D721Med (cell line): Measurements from ENCODE around the gene TAPBP.

Experiments
- DNase-seq: peaks from one replicate; pipeline ENCODE4 v3.0.0; 2011; ENCODE audit warnings: low spot score; ENCODE audit not compliant: insufficient read length
- FAIRE-seq: peaks from 2 replicates; lab custom pipeline; 2011; peaks lifted over from hg19 to GRCh38; lab: Jason Lieb, UNC
- TF ChIP-seq, protein P1 (sequence below): IDR thresholded peaks from 2 replicates; pipeline ENCODE4 v1.5.1; 2012; ENCODE audit warnings: mild to moderate bottlenecking, control low read depth; ENCODE audit not compliant: insufficient read depth; ENCODE audit errors: missing control alignments

The TAPBP gene

DNA sequence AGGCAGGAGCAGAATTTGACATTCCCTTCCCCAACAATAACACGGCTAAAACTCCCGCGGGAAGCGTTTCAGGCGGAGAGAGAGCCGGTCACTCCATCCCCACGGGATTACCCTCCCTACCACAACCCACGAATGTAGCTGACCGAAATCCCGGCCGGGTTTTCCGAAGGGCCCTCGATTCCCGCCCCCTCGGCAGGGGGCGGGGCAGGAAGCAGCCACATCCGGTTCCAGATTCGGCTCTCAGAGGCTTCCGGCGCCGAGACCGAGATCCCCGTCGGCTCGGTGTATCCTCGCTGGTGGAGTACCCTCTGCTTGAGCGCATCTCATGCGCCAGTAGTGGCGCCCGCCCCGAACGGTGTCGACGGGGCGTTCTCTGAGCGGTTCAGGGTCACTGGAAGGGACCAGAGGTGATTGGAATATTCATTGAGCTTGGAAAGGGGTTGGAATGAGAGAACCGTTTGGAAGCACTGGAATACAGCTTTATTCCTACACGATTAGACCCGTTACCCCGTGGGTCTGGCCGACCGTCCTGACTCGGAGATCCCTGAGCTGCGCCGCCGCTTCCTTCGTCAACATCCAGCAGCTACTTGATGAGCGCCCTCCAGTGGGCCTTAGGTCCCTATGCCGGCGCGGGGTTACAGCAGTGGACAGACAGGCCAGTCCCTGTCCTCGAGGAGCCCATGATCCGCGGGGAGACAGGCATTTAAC, 14.5 kb downstream of the TAPBP start:
- peak; percentile 78 for DNase-seq
- TF ChIP-seq, protein P1, sequence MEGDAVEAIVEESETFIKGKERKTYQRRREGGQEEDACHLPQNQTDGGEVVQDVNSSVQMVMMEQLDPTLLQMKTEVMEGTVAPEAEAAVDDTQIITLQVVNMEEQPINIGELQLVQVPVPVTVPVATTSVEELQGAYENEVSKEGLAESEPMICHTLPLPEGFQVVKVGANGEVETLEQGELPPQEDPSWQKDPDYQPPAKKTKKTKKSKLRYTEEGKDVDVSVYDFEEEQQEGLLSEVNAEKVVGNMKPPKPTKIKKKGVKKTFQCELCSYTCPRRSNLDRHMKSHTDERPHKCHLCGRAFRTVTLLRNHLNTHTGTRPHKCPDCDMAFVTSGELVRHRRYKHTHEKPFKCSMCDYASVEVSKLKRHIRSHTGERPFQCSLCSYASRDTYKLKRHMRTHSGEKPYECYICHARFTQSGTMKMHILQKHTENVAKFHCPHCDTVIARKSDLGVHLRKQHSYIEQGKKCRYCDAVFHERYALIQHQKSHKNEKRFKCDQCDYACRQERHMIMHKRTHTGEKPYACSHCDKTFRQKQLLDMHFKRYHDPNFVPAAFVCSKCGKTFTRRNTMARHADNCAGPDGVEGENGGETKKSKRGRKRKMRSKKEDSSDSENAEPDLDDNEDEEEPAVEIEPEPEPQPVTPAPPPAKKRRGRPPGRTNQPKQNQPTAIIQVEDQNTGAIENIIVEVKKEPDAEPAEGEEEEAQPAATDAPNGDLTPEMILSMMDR: peak; percentile 64
- no peak for FAIRE-seq

DNA sequence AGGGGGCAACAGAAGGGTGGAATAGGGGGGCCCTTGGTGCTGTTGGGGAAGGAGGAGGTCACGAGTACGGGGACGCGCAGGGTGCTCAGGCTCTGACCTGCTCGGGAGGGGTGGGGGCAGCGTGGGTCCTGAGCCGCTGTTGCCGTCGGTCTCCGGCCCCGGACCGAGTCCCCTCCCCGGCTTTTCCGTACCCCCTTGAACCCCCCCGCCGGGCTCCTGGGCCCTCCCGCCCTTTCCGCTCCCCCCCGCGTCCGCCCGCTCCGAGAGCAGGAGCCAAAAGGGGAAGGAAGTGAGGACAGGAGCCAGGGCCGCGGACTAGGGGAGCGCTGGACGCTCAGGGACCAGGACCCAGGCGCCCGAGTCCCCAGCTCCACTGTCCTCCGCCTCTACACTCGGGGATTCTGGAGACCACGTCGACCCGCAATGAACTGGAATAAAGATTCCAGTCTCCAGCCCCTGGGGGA, 15.1 kb downstream of the TAPBP start, which contains the start of gene RGL2:
Gene RGL2, minus strand, starts transcription at position 170 of the 464 bp plus-strand sequence. CDS start 332 bp downstream, outside the sequence.
- no peak for DNase-seq
- FAIRE-seq: no peak
- TF ChIP-seq, protein P1: no peak

DNA sequence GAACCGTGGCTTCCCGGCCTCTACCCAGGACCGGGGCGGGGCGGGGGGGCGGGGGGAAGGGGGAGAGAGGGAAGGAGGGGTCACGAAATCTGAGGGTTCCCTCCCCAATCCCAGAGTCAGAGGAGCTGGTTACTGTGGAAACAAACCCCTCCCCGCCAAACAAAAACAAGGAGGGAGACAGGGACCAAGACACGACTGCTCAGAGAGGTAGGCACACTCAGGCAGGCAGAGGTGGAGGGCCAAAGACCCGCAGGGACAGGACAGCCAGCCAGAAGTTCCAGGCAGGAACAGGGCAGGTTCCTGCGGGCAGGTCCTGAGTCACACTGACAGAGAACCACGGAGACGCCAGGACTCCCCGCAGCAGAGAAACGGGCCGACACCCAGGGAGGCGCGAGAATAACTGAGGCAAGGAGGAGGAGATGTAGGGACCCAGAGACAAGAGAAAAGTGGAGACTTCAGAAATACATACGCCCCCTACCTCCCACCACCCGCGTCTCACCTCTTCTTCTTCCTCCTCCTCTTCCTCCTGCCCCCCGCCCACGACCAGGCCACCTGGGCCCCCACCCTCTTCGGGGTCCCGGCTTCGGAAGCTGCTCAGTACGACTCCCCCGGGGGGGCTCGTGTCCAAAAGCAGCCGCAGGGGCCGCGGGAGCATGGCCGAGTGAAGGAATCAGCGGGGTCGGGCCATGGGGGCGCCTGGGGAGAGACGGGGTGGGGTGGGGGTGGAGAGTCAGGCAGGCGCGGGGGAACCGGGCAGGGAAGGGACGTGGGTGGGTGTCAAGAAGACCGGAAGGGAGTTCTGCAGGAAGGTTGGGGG, 15.7 kb downstream of the TAPBP start:
- TF ChIP-seq, protein P1: no peak

DNA sequence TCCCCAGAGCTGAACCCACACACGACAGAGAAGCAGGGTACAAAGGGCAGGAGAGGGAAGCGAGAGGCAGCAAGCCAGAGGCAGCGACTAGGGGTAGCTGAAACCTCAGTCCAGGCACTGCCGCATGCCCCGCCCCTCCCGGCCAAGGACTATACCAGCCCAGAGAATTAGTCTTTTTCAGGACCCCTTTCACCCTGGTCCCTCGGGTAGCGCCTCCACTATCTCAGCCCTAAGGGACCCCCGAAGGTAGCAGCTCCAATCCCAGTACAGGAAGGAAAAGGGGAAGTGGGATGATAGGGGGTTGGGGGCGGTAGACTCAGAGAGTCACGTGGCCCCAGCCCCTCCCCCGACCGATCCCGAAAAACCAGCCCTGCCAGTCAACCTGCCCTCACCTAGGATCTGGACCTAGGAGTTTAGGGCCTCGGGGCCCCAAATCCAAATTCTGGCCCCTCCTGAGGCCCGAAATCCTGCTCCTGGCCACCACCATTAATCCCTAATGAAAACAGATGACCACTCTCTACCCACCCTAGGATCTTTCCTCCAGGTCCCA, 16.4 kb downstream of the TAPBP start:
- no peak for DNase-seq
- no peak for FAIRE-seq
- TF ChIP-seq, protein P1: no peak

More for the DNA sequence above, 15.7 kb downstream of the TAPBP start:
- DNase-seq: no peak
- FAIRE-seq: no peak

DNA sequence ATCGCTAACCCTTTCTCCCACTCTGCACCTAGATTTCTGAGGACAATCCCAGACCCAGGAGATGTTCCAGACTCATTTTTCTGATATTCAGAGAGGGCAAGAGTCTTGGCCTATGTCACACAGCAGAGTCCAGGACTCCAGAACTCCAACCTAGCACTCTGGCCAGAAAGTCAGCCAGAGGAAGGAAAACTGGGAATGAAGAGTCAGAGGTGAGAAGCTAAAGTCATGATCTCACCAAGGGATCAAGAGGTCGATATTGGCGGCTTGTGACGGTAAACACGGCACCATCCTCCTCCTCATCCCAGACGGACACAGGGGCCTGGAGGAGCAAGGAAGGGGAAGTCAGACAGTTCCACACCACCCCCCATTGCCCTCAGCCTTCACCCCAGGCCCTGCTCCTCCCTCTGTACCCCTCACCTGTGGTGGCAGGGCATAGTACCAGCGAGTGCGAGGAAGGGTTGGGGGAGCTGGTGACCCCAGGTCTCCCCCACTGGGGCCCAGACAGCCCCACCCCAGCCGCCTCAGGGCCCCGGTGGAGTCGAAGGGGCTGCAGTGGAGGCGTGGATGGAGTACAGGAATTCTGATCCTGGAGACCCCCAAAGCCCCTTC, 17.0 kb downstream of the TAPBP start:
- TF ChIP-seq, protein P1: no peak
- no peak for FAIRE-seq
- no peak for DNase-seq

DNA sequence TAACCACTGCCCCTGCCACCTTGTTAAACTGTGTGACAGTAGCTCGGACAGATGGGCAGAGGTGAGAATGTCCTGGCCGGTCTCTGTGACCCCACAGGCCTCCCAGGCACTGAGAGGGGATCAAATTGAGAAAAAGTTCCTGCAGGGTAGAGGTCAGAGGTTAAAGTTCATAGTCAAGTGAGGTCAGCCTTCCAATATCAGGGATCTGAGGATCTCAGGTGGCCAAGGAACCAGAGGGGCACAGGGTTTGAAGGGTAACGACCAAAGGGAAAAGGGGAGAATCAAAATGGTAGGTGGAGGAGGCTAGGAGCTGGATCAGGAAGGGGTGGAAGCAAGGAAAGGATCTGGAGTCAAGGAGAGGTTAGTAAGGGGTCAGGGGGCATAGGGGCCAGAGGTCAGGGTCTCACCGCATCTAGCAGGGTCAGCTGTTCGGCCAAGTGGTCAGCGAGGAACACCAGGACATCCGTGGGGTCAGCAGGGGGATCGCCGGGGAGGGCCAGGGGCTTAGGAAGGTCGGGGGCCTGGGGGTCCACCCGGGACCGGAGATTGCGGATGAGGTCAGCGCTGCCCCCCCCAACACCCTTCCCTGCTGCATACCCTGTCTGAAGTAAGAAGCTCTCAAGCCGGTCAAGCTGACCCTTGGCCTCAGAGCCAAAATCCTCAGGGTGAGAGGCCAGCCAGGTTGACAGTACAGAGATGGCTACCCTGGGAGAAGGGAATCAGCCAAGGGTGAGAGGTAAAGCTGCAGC, 18.1 kb downstream of the TAPBP start:
- TF ChIP-seq, protein P1: no peak
- FAIRE-seq: no peak
- no peak for DNase-seq
